Hematopoietic multipotent progenitor cell treated with erythropoietin and hydrocortisone succinate and interleukin-3 and kit ligand, for 15 days (in vitro differentiated cells): ENCODE measurements around the gene RUSC1.

Experiments used
- DNase-seq: peaks from one replicate; pipeline ENCODE4 v3.0.0-alpha.2; 2015; ENCODE audit warnings: low spot score

The RUSC1 gene

DNA sequence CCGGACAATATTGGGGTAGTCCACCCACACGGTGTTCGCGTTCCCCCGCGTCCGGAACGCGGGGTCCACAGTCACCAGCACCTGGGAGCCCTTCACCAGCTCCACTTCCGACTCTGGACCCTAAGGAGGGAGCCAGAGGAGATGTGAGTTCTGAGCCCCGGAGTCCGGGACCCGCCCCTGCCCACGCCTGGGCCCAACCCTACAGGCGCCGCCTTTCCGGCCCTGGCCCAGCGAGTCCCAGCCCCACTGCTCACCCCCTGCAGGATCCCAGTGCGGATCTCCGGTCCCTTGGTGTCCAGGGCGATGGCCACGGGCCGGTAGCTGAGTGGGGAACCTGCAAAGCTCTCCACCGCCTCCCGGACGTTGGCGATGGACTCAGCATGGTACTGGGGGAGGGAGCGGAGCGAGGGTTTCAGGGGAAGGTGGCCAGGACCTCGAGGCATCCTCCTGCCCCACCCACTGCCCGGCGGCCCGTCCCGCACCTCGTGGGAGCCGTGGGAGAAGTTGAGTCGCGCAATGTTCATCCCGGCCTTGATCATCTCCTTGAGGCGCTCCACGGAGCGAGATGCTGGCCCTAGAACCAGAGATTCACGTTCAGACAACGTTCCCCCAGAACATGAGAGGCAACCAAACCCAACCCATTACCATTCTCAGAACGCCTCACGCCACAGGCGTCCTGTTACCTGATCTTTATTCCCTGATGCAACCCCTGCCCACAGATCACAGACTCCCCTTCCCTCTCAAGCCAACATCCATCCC, 25.3 kb upstream of the RUSC1 start:
- no peak for DNase-seq

- DNase-seq, result no peak
These were observed 24.8 kb upstream of the RUSC1 start for GRCh38 chr1:155295942-155296267.

DNA sequence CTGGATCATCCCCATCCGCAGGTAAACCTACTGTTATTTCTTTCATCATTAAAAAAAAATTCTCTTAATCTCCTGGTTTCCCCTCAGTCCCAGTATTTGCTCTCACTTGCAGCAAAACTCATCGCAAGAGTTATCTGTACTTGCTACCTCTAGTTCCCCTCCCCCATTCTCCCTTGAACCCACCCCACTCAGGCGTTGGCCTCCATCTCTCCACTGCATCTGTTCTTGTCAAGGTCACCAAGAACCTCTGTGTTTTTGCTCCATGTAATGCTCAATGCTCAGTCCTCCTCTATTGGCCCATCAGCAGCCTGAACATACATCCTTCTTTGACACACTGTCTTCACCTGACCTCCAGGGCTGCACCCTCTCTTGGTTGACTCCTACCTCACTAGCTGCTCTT, 24.0 kb upstream of the RUSC1 start:
- peak; percentile 53 for DNase-seq

- no peak for DNase-seq
These were observed 23.3 kb upstream of the RUSC1 start for GRCh38 chr1:155297384-155297783.

DNA sequence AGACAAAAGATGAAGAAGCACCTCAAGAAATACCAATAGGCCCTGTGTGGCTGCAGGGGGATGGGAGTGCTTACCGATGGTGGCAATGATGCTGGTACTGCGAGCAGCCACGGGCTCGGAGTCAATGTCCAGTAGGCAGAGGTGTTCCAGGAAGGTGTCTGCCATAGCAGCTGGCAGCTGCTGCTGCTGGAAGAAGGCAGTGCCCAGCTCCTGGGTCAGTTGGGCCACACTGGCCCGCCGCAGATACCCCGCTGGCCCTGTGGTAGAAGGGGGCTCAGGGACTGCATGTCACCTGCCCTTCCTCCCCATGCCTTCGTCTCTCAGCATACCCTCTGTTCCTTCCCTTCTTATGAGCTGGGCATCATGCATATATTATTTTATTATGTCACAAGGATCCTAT, 20.7 kb upstream of the RUSC1 start:
- DNase-seq, result no peak

DNA sequence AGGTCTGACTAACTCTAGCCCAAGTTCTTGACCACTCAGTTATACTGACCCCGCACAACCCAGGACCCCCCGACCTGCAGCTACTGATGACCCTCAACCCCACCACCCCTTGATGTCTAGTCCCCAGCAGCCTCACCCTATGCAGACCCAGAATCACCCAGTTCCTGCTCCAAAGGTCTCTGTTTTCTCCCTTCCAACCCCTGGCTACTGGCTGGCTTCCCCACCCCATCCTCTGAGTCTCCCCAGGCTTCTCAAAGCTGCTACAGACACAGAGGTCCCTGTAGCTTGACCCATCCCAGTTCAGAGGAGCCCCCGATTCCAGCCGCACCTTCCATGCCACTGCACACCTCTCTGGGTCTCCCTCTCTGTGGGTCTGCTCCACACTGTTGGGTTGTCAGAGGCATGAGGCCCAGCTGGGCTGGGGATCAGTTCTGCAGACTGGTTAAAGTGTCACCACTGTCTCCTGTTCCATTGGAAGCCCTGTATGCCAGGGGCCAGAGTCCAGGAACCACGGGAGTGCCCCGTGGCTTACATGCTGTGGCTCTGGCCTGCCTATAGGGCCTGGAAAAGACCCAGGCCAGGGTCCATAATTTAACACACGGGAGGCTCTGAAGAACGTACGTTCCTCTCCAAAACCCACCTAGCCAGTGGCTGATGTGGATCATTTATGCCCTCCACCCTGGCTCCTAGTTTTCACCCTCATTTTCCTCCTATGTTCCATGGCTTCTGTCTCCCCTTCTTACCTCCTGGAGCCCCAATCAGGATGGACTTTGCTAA, 20.0 kb upstream of the RUSC1 start:
- no peak for DNase-seq

DNA sequence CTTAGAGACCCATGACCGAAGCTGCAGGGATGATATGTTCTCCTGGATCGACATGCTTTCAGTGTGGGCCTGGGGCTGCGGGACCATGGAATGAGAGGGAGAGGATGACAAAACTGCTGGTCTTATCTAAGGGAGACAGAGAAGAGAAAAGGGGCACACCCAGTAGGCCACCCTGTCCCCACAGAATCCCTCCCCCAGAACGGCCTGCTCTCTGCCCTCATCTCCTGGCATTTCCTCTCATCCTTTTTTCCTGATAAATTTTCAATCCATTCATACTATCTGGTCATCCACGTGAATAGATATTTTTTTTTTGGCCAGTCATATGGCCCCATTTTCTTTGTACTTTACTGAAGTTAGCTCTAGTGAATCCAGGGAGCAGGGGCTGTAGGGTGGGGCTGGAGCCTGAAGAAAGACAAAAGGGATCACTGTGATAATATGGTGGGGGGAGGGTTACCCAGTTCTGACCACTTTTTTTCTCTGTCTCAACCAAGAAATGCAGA, 19.3 kb upstream of the RUSC1 start, which contains the start of gene PKLR:
PKLR (minus strand) TSS at position 97 of the 500 bp plus-strand sequence; CDS start at position 54, 43 bp downstream.
- peak; percentile 60 for DNase-seq

- DNase-seq, result no peak
These were observed 16.1 kb upstream of the RUSC1 start for GRCh38 chr1:155304558-155305063.

- DNase-seq, result no peak
These were observed 14.8 kb upstream of the RUSC1 start for GRCh38 chr1:155305881-155306391.

GRCh38 chr1:155307247-155307740, 13.4 kb upstream of the RUSC1 start:
- DNase-seq, result peak; percentile 57

DNA sequence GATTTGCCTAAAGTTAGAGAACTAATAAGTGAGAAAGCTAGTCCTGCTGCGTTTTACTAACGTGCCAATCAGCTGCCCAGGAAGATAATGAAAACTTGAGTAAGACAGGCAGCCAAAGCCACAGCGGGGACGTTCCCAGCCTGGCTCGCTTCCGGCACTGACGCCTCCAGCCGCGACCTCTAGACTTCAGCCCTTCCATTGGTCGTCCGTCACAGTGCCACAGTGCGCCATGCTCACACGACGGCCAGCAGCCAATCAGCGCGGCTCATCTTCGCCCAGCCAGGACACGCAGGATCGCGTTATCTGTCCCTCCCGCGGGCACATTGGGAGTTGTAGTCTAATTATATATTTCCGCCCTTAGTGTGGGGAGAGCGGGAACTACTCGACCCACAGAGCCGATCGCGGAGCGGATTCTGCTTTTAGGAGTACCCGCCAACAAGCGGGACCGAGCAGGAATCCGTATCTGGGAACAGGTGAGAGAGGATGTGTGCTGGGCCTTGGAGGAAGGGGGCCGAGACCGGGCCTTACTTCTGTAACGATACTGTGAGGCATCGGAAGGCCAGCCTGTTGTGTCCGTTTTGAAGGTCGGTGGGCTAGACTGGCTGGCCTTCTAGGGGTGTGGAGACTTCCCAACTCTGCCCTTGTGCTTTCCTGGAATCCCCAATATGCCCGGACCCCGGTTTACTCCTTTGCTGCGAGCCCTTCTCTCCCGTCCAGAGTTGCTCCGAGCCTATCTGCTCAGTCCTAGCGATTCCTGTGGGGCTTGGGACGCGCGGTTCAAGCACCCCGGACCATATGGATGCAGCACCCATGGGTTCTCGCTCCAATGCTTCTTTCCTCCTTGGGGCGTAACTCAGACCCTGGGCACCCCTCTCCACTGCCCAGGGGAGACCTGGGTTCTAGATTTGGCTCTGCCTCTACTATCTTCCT, 11.9 kb upstream of the RUSC1 start, which contains the start of gene FDPS:
FDPS (plus strand) TSS at position 374 of the 930 bp plus-strand sequence. CDS start 924 bp downstream, outside the sequence.
- DNase-seq, result peak; percentile 99

GRCh38 chr1:155309423-155310021, 11.2 kb upstream of the RUSC1 start:
- peak; percentile 26 for DNase-seq

DNA sequence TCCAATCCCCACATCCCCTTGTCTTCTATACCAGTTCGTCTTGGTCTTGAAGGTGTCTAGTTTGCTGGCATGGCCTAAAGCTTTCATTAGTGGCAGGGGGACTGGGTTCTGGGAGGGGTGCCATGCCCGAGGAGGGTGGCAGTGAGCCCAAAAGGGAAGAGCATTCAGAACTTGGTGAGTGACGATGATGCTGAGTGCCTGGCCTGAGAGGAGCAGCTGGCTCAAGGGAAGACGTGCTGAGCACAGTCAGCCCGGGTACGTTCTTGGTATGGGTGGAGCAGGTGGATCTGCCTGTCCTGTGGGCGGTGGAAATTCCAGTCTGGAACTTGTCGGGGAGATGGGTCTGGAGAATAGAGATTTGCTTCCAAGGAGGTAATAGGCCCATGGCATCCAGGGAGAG, 7.4 kb upstream of the RUSC1 start:
- DNase-seq, result no peak

DNA sequence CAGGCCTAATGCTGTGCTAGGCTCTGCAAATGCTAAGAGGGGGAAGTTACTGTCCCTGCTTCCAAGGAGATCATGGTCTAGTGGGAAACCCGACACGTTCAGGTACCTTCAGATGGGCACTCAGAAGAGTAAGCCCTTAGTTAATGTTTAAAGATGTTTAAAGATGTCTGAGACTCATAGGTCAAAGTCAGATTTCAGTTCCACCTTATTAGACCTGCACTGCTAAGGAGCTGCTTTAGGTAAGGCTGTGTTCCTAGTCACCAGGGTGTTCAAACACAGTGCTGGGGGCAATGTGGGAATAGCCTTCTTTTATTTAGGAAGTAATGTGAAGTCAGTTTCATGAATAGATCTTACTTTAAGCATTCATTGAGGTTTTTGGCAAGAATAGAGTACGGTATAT, 3.8 kb upstream of the RUSC1 start:
- DNase-seq, result no peak

- DNase-seq, result no peak
These were observed 2.6 kb upstream of the RUSC1 start for GRCh38 chr1:155318082-155318481.

DNA sequence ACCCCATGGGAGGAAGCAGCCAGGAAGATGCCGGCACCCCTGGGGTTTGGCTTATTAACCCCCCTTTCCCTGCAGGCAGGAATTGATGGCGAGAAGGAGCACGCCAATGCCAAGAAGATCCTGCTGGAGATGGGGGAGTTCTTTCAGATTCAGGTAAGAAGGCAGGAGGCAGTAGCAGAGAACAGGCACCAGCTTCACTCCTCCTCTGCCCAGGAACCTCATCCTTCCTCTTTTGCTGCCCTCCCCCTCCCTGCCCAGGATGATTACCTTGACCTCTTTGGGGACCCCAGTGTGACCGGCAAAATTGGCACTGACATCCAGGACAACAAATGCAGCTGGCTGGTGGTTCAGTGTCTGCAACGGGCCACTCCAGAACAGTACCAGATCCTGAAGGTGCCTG, 1.2 kb upstream of the RUSC1 start:
- no peak for DNase-seq

DNA sequence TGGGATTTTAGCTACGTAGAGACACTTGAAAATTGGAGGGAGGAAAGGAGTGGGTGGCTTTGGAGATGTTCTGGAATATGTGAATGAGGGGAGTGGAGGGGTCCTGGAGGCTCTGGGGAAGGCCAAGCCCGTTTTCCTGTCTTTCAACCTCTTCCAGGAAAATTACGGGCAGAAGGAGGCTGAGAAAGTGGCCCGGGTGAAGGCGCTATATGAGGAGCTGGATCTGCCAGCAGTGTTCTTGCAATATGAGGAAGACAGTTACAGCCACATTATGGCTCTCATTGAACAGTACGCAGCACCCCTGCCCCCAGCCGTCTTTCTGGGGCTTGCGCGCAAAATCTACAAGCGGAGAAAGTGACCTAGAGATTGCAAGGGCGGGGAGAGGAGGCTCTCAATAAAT, 442 bp upstream of the RUSC1 start:
- no peak for DNase-seq

DNA sequence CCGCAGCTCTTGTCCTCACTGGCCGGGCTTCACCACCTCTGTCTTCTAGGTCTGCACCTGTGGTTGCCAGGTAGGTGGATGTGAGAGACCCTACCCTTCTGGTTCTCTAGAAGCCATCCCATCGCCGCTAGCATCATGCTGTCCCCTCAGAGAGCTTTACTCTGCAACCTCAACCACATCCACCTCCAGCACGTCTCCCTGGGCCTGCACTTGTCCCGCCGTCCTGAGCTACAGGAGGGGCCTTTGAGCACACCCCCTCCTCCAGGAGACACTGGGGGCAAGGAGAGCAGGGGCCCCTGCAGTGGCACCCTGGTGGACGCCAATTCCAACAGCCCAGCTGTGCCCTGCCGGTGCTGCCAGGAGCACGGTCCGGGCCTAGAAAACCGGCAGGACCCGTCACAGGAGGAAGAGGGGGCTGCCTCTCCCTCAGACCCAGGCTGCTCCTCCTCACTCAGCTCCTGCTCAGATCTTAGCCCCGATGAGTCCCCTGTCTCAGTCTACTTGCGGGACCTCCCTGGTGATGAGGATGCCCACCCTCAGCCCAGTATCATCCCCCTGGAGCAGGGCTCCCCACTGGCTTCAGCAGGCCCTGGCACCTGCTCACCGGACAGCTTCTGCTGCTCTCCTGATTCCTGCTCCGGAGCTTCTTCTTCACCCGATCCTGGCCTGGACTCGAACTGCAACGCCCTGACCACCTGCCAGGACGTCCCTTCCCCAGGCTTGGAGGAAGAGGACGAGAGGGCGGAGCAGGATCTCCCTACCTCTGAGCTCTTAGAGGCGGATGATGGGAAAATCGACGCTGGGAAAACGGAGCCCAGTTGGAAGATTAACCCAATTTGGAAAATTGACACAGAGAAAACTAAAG, 1.2 kb downstream of the RUSC1 start:
- no peak for DNase-seq

DNA sequence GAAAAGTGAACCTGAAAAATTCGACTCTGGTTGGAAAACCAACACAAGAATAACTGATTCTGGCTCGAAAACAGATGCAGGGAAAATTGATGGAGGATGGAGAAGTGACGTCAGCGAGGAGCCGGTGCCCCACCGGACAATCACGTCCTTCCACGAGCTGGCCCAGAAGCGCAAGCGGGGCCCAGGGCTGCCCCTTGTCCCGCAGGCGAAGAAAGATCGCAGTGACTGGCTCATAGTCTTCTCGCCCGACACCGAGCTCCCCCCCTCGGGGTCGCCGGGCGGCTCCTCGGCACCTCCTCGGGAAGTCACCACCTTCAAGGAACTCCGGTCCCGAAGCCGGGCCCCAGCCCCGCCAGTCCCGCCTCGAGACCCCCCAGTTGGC, 1.9 kb downstream of the RUSC1 start:
- no peak for DNase-seq
